Aorta (tissue), 5 donors: ENCODE data around the gene RCE1. TPM values are rescaled to one million over a fixed set of nuclear protein-coding genes. Genes with fewer than 3 reads are reported as not detected.

ENCODE experiments used
- ATAC-seq: fragments of 200-7000 bp; cut with Tn5 transposase; one replicate; pipeline ENCODE4 v1.9.1; 2022; ENCODE audit warnings: moderate library complexity; ENCODE audit not compliant: low FRiP score
- DNase-seq, 2 donors: peaks; one replicate each; pipeline ENCODE4 v3.0.0-alpha.2; 2020
- H3K27ac ChIP-seq, 2 donors: one replicate each; pipeline ENCODE4 v1.5.1; 2013; ENCODE audit warnings: low read length in 2 of 2, mild to moderate bottlenecking in 2 of 2, moderate library complexity in 2 of 2, control low read depth in 1 of 2, inconsistent platforms in 1 of 2, low read depth in 1 of 2
- H3K27me3 ChIP-seq, 2 donors: one replicate each; pipeline ENCODE4 v1.6.1; 2013; ENCODE audit warnings: control low read depth in 1 of 2, low read length in 1 of 2, mild to moderate bottlenecking in 1 of 2, moderate library complexity in 1 of 2; ENCODE audit not compliant: insufficient read depth in 2 of 2, control insufficient read depth in 1 of 2
- H3K36me3 ChIP-seq, 2 donors: one replicate each; pipeline ENCODE4 v1.6.1; 2013; ENCODE audit warnings: control low read depth in 1 of 2, low read length in 1 of 2, mild to moderate bottlenecking in 1 of 2; ENCODE audit not compliant: insufficient read depth in 2 of 2, control insufficient read depth in 1 of 2
- H3K4me1 ChIP-seq, 2 donors: one replicate each; pipeline ENCODE4 v1.6.1; 2013; ENCODE audit warnings: low read length in 2 of 2, control low read depth in 1 of 2, mild to moderate bottlenecking in 1 of 2, moderate library complexity in 1 of 2; ENCODE audit not compliant: insufficient read depth in 2 of 2, control insufficient read depth in 1 of 2
- H3K4me3 ChIP-seq, 2 donors: one replicate each; pipeline ENCODE4 v1.5.1; 2013; ENCODE audit warnings: low read length in 2 of 2, control low read depth in 1 of 2, mild to moderate bottlenecking in 1 of 2
- H3K9me3 ChIP-seq: one replicate; pipeline ENCODE4 v1.6.1; 2013; ENCODE audit warnings: mild to moderate bottlenecking, low read length; ENCODE audit not compliant: control insufficient read depth
- WGBS, 2 donors: extraction: QIAGEN DNeasy Blood & Tissue Kit; methylation state at CpG; one replicate each; pipeline ENCODE4 v1.1.7; 2013; 5-methylcytosine and 5-hydroxymethylcytosine counted together
- intact Hi-C, 2 donors: fragments of 100-400 bp; cut with DNase I; formaldehyde crosslinking; loops; one replicate each; pipeline versions ENCODE4 v1.14.2 to v1.15.0; 2022
- polyA plus RNA-seq, 2 donors: library from polyadenylated mRNA; stranded (reverse); fragments of 200-250 nt; gene quantifications; one replicate each; pipeline ENCODE4 v1.2.3, GENCODE V29; 2013
- total RNA-seq, 2 donors: library from RNA; stranded (reverse); fragmentation: NEBNext Ultra II Directional; extraction: Animal tissue kit (Norgen Biotek cat#: 25700); gene quantifications; one replicate each; pipeline ENCODE4 v1.2.1, GENCODE V29; 2021
- donor health status: healthy with polysubstance abuse.
- donor health status: Bipolar disorder and iron deficiency.
- donor health status: DM: no; HTN: no; CAD: no.
- donor health status: DM: no; HTN: no; CAD: no.
- donor health status: DM: yes; HTN: yes; CAD: no.

The RCE1 gene
- total and polyA plus RNA-seq, 4 donors: 11.7 to 23.5 (median 14.6) TPM

DNA sequence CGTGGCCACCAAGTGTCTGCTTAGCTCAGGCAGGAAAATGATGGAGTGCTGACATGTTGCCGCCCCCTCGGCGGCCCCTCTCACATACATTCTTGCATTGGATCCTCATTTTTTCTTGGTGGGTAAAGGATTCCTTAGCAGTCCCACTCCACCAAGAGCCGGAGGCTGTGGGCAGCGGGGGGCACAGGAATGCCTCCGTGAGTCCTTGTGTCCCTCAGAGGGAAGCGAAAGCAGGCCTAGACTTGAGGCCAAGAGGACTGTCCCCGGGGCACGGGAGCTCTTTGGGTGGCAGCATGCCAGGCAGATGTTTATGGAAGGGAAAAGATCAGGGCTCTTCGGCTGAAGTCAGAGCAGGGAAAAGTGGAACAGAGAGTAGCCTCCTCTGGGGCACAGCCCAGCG, 35.2 kb downstream of the RCE1 start:
- WGBS, 2 donors: 60 to 62% methylated on average over 12 of the region's 12 CpGs
- Histone ChIP-seq H3K27ac (no peak overlapping the region), H3K27me3 (no peaks in the 10 kb centered on the region), H3K36me3 (no peaks in the 10 kb centered on the region), H3K4me3 (no peak overlapping the region), H3K9me3 (no peaks in the 10 kb centered on the region), H3K4me1 (no peaks in the 10 kb centered on the region)
- ATAC-seq (no peak), DNase-seq (no peak)
- intact Hi-C loops: no loop called here

DNA sequence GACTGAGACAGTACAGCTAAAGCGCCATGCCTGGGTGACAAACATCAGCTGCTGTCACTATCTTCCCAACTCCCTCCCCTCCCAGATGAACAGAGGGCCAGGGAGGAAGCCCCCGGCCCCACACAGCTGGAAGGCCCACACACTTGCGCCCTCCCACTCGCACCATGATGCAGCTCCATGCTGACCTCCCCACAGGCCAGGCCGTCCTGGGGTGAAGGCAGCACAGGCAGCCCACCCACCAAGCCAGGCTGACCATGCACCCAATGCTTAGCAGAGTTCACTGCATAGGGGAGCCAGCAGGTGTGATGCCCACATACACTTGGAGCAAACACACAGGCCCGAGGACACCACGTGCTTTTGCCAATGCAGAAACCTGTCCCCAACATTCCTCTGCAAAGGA, 35.8 kb downstream of the RCE1 start:
- no peaks in the 10 kb centered on the region for H3K4me1 ChIP-seq
- H3K27ac ChIP-seq: no peak overlapping the region
- ATAC-seq: no peak
- no peak overlapping the region for H3K4me3 ChIP-seq
- WGBS, 2 donors: 94 to 97% methylated on average over 7 of the region's 7 CpGs
- intact Hi-C loops: no loop called here
- H3K9me3 ChIP-seq: no peaks in the 10 kb centered on the region
- H3K36me3 ChIP-seq: no peaks in the 10 kb centered on the region
- no peak for DNase-seq
- H3K27me3 ChIP-seq: no peaks in the 10 kb centered on the region

DNA sequence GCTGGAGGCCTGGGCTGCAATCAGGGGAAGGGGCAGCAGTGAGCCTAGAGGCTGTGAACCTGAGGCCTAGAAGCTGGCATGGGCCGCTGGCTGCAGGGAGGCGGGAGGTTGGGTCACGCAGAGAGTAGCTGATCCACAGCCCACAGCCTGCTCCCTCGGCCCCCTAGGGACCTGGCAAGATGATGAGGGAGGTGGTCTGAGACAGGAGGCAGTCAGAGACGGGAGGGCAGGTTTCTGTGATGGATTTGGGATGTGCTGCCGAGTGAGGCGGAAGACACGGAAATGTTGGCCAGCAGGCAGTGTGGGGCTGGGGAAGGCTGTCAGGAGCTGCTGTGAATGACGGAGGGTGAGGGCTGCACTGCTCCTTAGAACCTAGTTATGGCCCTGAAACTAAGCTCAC, 36.3 kb downstream of the RCE1 start:
- no peaks in the 10 kb centered on the region for H3K4me1 ChIP-seq
- no peak overlapping the region for H3K4me3 ChIP-seq
- ATAC-seq (no peak), DNase-seq (no peak)
- H3K9me3 ChIP-seq: no peaks in the 10 kb centered on the region
- H3K27ac ChIP-seq: no peak overlapping the region
- WGBS, 2 donors: 92 to 93% methylated on average over 9 of the region's 9 CpGs
- H3K36me3 ChIP-seq: no peaks in the 10 kb centered on the region
- H3K27me3 ChIP-seq: no peaks in the 10 kb centered on the region
- intact Hi-C loops: no loop called here

DNA sequence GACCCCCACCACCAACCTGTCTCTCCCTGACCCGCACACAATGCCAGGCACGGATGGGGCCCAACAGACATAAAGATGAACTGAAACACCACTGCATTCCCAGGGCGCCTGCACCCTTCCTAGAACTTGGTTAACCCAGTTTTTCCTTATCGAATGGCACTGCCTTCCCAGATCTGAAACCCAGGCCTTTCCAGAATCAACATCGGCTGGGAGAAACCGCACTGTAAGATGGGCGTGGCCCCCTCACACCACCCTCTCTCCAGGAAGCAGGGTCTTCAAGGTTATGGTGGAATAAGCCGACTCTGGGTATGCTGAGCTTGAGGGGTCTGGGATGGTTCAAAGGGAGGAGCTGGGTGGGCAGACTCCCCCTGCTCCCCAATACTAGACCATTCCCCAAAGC, 36.8 kb downstream of the RCE1 start:
- H3K4me3 ChIP-seq: no peak overlapping the region
- H3K27ac ChIP-seq: no peak overlapping the region
- no peaks in the 10 kb centered on the region for H3K4me1 ChIP-seq
- no peaks in the 10 kb centered on the region for H3K9me3 ChIP-seq
- ATAC-seq (no peak), DNase-seq (no peak)
- no peaks in the 10 kb centered on the region for H3K36me3 ChIP-seq
- intact Hi-C loops: loop anchor here in 1 of 2 donors (5.0 kb wide), 2 partner anchors 33 to 188 kb away; no protein-coding TSS in a partner anchor
- no peaks in the 10 kb centered on the region for H3K27me3 ChIP-seq
- WGBS, 2 donors: 59 to 70% methylated on average over 8 of the region's 8 CpGs

DNA sequence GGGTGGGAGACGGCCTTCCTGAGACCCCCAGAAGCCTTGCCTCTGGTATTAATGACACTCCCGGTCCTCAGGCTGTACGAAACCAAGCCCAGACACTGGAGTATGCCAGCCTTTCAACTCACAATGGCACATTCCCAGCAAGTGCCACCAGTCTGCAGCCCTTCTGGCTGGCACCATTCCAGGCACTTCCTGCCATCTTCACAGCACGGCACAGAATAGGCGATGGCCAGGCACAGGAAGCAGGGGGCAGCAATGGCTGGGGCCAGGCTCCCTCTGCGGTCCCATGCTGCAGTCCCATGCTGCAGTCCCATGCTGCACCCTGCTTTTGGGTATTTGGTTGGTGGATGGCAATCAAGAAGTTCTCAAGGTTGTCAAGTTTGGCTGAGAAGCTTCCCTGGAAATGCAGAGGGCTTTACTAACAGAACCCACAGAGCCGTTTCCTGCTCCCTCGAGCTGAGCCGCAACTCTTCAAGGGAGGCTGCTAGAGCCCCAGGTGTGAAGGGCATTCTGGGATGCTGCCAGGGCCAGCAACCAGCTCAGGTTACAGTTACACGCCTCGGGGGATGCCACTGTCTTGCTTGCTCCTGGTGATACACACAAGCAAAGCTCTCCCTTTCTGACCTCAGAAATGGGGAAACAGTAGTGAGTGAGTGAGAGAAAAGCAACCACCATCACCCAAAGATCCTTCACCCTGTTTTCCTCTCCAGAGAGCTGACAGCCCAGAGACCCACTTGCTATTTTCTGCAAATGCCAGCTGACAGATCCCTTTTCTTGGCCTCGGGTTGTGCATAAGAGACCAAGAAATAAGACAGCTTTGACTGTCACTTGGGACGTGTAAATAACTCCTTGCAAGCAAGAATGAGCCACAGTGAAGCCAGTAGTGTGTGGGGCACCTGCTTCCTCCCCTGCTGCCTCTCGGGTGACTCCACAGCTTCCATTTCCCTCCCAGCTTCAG, 37.5 kb downstream of the RCE1 start:
- 81 to 83% methylated on average over 14 of the region's 14 CpGs for WGBS, 2 donors
- no peak overlapping the region for H3K27ac ChIP-seq
- intact Hi-C loops: loop anchor here in 1 of 2 donors (5.0 kb wide), 2 partner anchors 33 to 188 kb away; no protein-coding TSS in a partner anchor
- H3K4me1 ChIP-seq: no peaks in the 10 kb centered on the region
- no peak overlapping the region for H3K4me3 ChIP-seq
- no peaks in the 10 kb centered on the region for H3K9me3 ChIP-seq
- no peaks in the 10 kb centered on the region for H3K36me3 ChIP-seq
- DNase-seq (no peak), ATAC-seq (no peak)
- H3K27me3 ChIP-seq: no peaks in the 10 kb centered on the region

DNA sequence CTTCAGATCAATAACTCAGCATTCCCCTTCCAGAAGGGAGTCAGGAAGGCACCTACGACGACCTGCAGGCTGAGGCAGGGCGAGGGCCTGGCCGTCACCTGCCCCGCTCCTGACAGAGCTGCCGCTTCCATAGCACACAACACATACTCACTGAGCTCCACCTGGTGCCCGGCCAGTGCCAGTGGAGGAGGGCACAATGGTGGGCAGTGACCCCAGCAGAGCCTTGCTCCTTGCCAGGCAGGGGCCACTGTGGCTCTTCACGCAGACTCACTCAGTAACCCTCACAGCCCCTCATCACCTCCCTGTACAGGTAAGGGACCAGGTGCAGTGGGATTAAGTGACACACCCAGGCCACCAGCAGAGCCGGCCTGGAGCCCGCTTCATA, 38.2 kb downstream of the RCE1 start:
- no peak for ATAC-seq
- Histone ChIP-seq H3K4me3 (no peak overlapping the region), H3K36me3 (no peaks in the 10 kb centered on the region), H3K9me3 (no peaks in the 10 kb centered on the region), H3K4me1 (no peaks in the 10 kb centered on the region), H3K27ac (no peak overlapping the region), H3K27me3 (no peaks in the 10 kb centered on the region)
- 95 to 98% methylated on average over 10 of the region's 10 CpGs for WGBS, 2 donors
- DNase-seq: no peak
- intact Hi-C loops: loop anchor here in 1 of 2 donors (5.0 kb wide), 2 partner anchors 34 to 189 kb away; no protein-coding TSS in a partner anchor

DNA sequence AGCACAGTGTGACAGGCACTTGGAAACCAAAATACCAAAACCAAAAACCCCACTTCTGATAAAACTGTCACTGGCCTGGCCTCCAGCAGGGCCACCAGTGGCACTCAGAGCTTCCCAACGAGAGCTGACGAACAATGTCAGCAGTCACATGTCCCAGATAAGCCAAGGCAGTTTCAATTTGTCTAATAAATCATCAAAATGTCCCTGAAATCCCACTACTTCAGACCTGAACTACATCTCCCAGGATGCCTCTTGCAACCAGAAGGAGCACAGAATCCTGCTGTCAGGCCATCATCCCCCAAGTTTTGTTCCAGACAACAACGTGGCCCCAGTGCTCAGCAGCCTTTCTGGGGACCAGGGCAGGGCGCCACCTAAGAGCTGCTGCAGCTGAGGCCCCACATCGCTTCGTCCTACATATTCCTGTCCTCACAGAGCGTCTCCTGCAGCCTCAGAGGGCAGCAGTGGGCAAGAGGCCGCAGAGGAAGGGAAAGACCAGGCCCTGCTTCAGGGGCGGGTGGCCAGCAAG, 38.7 kb downstream of the RCE1 start:
- Histone ChIP-seq H3K36me3 (no peaks in the 10 kb centered on the region), H3K4me1 (no peaks in the 10 kb centered on the region), H3K27ac (no peak overlapping the region), H3K9me3 (no peaks in the 10 kb centered on the region), H3K27me3 (no peaks in the 10 kb centered on the region), H3K4me3 (no peak overlapping the region)
- WGBS, 2 donors: 75 to 82% methylated on average over 9 of the region's 9 CpGs
- DNase-seq (no peak), ATAC-seq (no peak)
- intact Hi-C loops: loop anchor here in 1 of 2 donors (5.0 kb wide), 2 partner anchors 35 to 190 kb away; no protein-coding TSS in a partner anchor

DNA sequence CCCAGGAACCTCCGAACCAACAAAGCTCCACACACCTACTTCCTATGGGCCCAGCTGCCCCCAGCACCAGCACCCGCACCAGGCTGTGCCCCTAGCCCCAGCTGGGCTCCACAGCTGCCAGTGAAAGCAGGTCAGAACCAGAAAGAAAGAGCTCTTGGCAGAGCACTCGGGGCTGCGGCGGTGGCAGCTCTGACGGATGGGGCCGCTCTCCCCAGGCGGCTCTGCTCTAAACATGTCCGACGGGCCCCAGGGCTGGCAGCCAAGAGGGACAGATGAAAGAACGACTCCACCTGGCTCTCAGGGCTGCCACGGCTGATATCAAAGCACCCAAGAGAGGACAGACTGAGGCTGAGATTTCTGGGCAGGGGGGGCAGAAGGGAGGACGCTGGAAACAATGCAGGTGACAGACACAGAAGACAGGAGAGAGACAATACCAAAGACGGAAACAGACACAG, 39.3 kb downstream of the RCE1 start:
- no peak overlapping the region for H3K27ac ChIP-seq
- DNase-seq: no peak
- ATAC-seq: no peak
- no peaks in the 10 kb centered on the region for H3K36me3 ChIP-seq
- H3K27me3 ChIP-seq: no peaks in the 10 kb centered on the region
- WGBS, 2 donors: 17 to 20% methylated on average over 14 of the region's 14 CpGs
- intact Hi-C loops: loop anchor here in 1 of 2 donors (5.0 kb wide), 2 partner anchors 35 to 190 kb away; no protein-coding TSS in a partner anchor
- H3K4me3 ChIP-seq: peak overlapping the region in 1 of 2 donors; percentile 9
- no peaks in the 10 kb centered on the region for H3K9me3 ChIP-seq
- no peaks in the 10 kb centered on the region for H3K4me1 ChIP-seq
